PC-9 (cell line): ENCODE data around the gene PSORS1C1. TPM values are rescaled to one million over a fixed set of nuclear protein-coding genes. Genes with fewer than 3 reads are reported as not detected.

ENCODE experiments used
- BruUV-seq: library from RNA; stranded (reverse); fragments of 400-500 nt; replicated peaks from 2 replicates; lab custom pipeline; 2021; lab: Mats Ljungman, UMichigan
- CTCF ChIA-PET: fragments of 300-600 bp; sonication (Branson Sonifier 250); formaldehyde crosslinking; loops from one replicate; lab custom pipeline; 2022; ENCODE audit warnings: antibody characterized with exemption; lab: Charles Lee
- POLR2A ChIA-PET: fragments of 300-600 bp; sonication (Branson Sonifier 250); formaldehyde crosslinking; loops from one replicate; lab custom pipeline; 2022; ENCODE audit warnings: antibody characterized with exemption; ENCODE audit not compliant: unreplicated experiment; lab: Charles Lee
- DNase-seq, 2 experiments: peaks; one replicate each; pipeline versions ENCODE4 v3.0.0 to v3.0.0-alpha.2; 2015 to 2022; ENCODE audit warnings: mixed read lengths in 1 of 2
- H2AFZ ChIP-seq: fragments of 200-600 bp; sonication (generic); 2 replicates; pipeline ENCODE4 v1.8.1; 2017; ENCODE audit warnings: antibody characterized with exemption
- H3F3A ChIP-seq: fragments of 200-600 bp; sonication (generic); 2 replicates; pipeline ENCODE4 v1.8.1; 2017; ENCODE audit warnings: antibody characterized with exemption, mild to moderate bottlenecking, low read depth; ENCODE audit not compliant: insufficient read depth
- H3K27ac ChIP-seq: fragments of 200-600 bp; sonication (generic); 2 replicates; pipeline ENCODE4 v1.6.1; 2016; ENCODE audit warnings: mixed run types
- H3K27me3 ChIP-seq: fragments of 200-600 bp; sonication (generic); 2 replicates; pipeline ENCODE4 v1.6.1; 2016; ENCODE audit warnings: low read depth, mixed run types; ENCODE audit not compliant: insufficient read depth
- H3K36me3 ChIP-seq: fragments of 200-600 bp; sonication (generic); 2 replicates; pipeline ENCODE4 v1.6.1; 2016; ENCODE audit warnings: low read depth, mixed run types
- H3K4me1 ChIP-seq: fragments of 200-600 bp; sonication (generic); replicated peaks from 2 replicates; pipeline ENCODE4 v1.6.1; 2016; ENCODE audit warnings: mixed run types; ENCODE audit not compliant: insufficient read depth
- H3K4me2 ChIP-seq: fragments of 200-600 bp; sonication (generic); 2 replicates; pipeline ENCODE4 v1.6.1; 2017; ENCODE audit warnings: mixed run types
- H3K4me3 ChIP-seq: fragments of 200-600 bp; sonication (generic); 2 replicates; pipeline ENCODE4 v1.6.1; 2016; ENCODE audit warnings: mixed run types
- H3K79me2 ChIP-seq: fragments of 200-600 bp; sonication (generic); 2 replicates; pipeline ENCODE4 v1.6.1; 2017; ENCODE audit warnings: low read depth, mixed run types
- H3K9me2 ChIP-seq: fragments of 200-600 bp; sonication (generic); 2 replicates; pipeline ENCODE4 v1.8.1; 2017; ENCODE audit warnings: mild to moderate bottlenecking; ENCODE audit not compliant: insufficient read depth
- H3K9me3 ChIP-seq: fragments of 200-600 bp; sonication (generic); 2 replicates; pipeline ENCODE4 v1.8.1; 2016; ENCODE audit warnings: low read depth; ENCODE audit not compliant: insufficient read depth
- H4K20me1 ChIP-seq: fragments of 200-600 bp; sonication (generic); 2 replicates; pipeline ENCODE4 v1.8.1; 2017; ENCODE audit not compliant: insufficient read depth
- EZH2 ChIP-seq: fragments of 200-600 bp; sonication (generic); IDR thresholded peaks from 2 replicates; pipeline ENCODE4 v1.8.0; 2017; ENCODE audit warnings: antibody characterized with exemption, low read depth
- intact Hi-C: fragments of 100-400 bp; cut with micrococcal nuclease; formaldehyde crosslinking; loops from one replicate; pipeline ENCODE4 v1.10.0; 2022; ENCODE audit not compliant: unreplicated experiment
- total RNA-seq: library from RNA; stranded (reverse); gene quantifications from 2 replicates; pipeline ENCODE4 v1.2.3, GENCODE V29; 2021
- TF ChIP-seq, protein P1 (sequence below): fragments of 200-600 bp; sonication (generic); conservative IDR thresholded peaks from 2 replicates; pipeline ENCODE4 v1.6.1; 2017; ENCODE audit warnings: mixed run types, antibody characterized with exemption, mild to moderate bottlenecking, moderate library complexity

PSORS1C1 gene
- total RNA-seq, 1 experiment from 2014 or later, result 29.2 TPM

DNA sequence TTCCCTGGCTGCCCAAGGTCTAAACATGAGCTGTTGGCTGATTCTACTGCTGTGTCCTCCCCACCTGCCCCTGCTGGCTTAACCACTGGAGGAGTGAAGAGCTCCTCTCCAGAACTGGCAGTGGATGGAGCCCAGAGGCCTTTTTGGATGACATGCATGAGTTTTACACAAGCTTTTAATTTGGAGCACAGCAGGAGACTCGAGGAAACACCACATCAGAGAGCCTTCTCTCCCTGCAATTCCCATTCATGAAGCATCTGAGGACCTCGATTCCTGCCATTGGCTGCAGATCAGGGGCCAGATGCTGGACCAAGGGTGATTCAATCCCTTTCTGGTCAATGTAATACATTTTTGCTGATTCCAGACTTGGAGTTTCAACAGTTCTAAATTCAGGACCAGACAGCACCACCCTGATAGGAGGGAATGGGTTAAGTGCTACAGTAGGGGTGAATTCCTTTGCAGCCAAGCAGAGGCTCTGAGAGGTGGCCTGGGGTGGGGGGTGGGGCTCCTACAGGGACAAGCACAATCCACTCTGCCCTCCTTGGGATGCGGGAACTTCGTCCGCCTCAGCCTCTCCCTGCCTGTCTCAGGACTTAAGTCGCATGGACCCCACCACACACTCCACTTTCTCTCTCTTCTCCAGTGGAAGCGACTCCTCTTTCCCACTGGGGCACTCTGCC lies 599 bp upstream of the PSORS1C1 start:
- Histone ChIP-seq H3K4me3 (peak overlapping the region; percentile 58; the same call in 1 of the 2 replicates), H3F3A (peaks cover 11% of the 10 kb centered on the region), H3K9me2 (no peaks in the 10 kb centered on the region), H3K27ac (peak overlapping the region; percentile 95), H2AFZ (0 out of 2 replicates have a peak overlapping the region, but pooled peaks have one; percentile 24), H3K9me3 (no peaks in the 10 kb centered on the region), H3K36me3 (no peaks in the 10 kb centered on the region), H3K4me1 (peaks cover 43% of the 10 kb centered on the region), H3K27me3 (no peaks in the 10 kb centered on the region), H3K79me2 (peaks cover 13% of the 10 kb centered on the region), H3K4me2 (peak overlapping the region; percentile 86), H4K20me1 (no peaks in the 10 kb centered on the region)
- TF ChIP-seq EZH2, result no peak
- TF ChIP-seq, protein P1, sequence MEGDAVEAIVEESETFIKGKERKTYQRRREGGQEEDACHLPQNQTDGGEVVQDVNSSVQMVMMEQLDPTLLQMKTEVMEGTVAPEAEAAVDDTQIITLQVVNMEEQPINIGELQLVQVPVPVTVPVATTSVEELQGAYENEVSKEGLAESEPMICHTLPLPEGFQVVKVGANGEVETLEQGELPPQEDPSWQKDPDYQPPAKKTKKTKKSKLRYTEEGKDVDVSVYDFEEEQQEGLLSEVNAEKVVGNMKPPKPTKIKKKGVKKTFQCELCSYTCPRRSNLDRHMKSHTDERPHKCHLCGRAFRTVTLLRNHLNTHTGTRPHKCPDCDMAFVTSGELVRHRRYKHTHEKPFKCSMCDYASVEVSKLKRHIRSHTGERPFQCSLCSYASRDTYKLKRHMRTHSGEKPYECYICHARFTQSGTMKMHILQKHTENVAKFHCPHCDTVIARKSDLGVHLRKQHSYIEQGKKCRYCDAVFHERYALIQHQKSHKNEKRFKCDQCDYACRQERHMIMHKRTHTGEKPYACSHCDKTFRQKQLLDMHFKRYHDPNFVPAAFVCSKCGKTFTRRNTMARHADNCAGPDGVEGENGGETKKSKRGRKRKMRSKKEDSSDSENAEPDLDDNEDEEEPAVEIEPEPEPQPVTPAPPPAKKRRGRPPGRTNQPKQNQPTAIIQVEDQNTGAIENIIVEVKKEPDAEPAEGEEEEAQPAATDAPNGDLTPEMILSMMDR, result no peak
- POLR2A ChIA-PET, result interaction anchor here (0.6 to 0.8 kb wide), 5 partner anchors 21 to 604 kb away, joined by 4 to 19 read pairs (median 7); no protein-coding TSS in a partner anchor
- CTCF ChIA-PET, result interaction anchor here (0.6 to 3.3 kb wide), 8 partner anchors 11 to 200 kb away, joined by 3 to 45 read pairs (median 6); partner anchors contain the start of gene VARS2
- DNase-seq, result no peak
- intact Hi-C loops, result loop anchor here (1.0 kb wide), 1 partner anchor 27 kb away; no protein-coding TSS in a partner anchor
- BruUV-seq, result no TSS peak

DNA sequence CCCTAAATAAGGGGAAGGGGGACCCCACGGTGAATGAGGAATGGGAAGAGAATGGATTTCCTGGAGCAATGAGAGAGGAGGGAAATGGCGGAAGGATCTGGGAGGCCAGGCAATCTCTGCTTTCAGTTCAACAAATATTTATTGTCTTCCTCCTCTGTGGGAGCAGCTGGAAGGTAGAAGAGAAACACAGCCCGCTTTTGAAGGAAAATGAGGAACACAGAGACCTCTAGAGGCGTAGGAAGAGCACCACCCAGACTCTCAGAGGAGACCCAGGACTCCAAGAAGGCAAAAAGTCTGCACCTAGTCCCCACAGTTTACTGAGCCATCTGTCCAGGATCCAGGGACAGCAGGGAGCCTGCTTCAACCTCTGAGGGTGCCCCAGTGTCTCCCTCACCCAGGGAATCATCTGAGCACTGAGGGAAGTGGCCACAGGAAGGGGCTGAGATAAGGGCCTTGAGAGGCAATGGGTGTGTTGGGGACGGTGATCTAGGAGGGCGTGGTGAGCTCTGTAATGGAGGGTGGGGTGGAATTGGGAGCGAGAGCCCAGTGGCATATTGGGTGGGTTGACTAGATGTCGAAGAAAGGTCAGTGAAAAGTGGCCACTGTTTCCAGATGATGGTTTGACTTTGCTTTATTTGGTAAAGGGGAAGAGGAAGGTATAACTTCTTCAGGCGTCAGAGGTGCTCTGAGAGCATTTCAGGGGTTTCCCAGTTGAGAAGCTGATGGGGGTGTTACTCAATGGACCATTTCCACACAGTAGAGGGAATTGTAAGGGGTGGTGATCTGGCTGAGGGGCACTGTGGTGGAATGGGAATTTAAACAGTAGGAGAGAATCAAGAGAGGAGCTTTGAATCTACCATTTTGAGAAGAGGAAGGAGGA lies 610 bp downstream of the PSORS1C1 start:
- peak; percentile 56 to 76 for DNase-seq
- intact Hi-C loops, result loop anchor here (1.0 kb wide), 1 partner anchor 28 kb away; no protein-coding TSS in a partner anchor

More for the DNA sequence above, 610 bp downstream of the PSORS1C1 start:
- H2AFZ ChIP-seq, result peak overlapping the region; percentile 67
- CTCF ChIA-PET, result interaction anchor here (0.6 to 3.3 kb wide), 16 partner anchors 9 to 459 kb away, joined by 3 to 45 read pairs (median 4); partner anchors contain the start of gene VARS2
- TF ChIP-seq, protein P1, result peak; percentile 55; the same call in 1 of the 2 replicates
- no peak for TF ChIP-seq EZH2
- peak overlapping the region; percentile 86 for H3K4me2 ChIP-seq
- POLR2A ChIA-PET, result interaction anchor here (0.5 to 1.0 kb wide), 11 partner anchors 14 to 606 kb away, joined by 3 to 19 read pairs (median 6); no protein-coding TSS in a partner anchor
- H3K79me2 ChIP-seq, result peaks cover 13% of the 10 kb centered on the region
- peak overlapping the region; percentile 95 for H3K27ac ChIP-seq
- peaks cover 11% of the 10 kb centered on the region for H3F3A ChIP-seq
- no peaks in the 10 kb centered on the region for H3K9me3 ChIP-seq
- H3K27me3 ChIP-seq, result no peaks in the 10 kb centered on the region
- peaks cover 43% of the 10 kb centered on the region for H3K4me1 ChIP-seq
- no peaks in the 10 kb centered on the region for H4K20me1 ChIP-seq
- H3K4me3 ChIP-seq, result peak overlapping the region; percentile 58
- H3K9me2 ChIP-seq, result no peaks in the 10 kb centered on the region
- H3K36me3 ChIP-seq, result no peaks in the 10 kb centered on the region
- BruUV-seq, result no TSS peak
